ENCODE data around the gene ENTHD1. TPM values are rescaled to one million over a fixed set of nuclear protein-coding genes. Genes with fewer than 3 reads are reported as not detected.

The ENTHD1 gene
- total RNA-seq, 4 donors from 2014 or later = not detected

DNA sequence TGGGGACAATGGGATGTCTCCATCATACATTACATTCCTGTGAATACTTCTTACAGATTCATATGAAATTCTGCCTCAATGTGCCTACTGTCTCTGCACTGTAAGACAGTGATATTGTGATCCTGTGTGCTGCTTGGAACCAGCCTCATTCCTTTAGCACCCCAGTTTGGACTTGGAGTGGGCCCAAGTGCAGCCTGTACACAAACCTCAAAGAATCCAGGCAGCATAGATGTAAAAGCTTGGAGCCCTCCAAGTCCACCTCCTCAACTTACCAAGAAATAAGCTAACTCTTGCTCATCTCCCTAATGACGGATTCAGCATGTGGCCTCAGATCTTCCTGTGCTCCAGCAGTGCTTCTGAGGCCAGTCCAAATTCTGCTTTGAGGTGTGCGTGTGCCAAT lies 31.7 kb upstream of the ENTHD1 start:
- H3K9me3 ChIP-seq = no peaks in the 10 kb centered on the region
- no peaks in the 10 kb centered on the region for H3K36me3 ChIP-seq
- TF ChIP-seq POLR2AphosphoS5 (IDR thresholded peaks at IDR 0.05) = no peak
- no peak for TF ChIP-seq POLR2A (IDR thresholded peaks at IDR 0.05)
- TF ChIP-seq, protein P1, sequence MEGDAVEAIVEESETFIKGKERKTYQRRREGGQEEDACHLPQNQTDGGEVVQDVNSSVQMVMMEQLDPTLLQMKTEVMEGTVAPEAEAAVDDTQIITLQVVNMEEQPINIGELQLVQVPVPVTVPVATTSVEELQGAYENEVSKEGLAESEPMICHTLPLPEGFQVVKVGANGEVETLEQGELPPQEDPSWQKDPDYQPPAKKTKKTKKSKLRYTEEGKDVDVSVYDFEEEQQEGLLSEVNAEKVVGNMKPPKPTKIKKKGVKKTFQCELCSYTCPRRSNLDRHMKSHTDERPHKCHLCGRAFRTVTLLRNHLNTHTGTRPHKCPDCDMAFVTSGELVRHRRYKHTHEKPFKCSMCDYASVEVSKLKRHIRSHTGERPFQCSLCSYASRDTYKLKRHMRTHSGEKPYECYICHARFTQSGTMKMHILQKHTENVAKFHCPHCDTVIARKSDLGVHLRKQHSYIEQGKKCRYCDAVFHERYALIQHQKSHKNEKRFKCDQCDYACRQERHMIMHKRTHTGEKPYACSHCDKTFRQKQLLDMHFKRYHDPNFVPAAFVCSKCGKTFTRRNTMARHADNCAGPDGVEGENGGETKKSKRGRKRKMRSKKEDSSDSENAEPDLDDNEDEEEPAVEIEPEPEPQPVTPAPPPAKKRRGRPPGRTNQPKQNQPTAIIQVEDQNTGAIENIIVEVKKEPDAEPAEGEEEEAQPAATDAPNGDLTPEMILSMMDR (IDR thresholded peaks at IDR 0.05) = no peak
- TF ChIP-seq EP300 (IDR thresholded peaks at IDR 0.05) = no peak
- H3K27me3 ChIP-seq = peaks cover 22% of the 10 kb centered on the region
- H3K27ac ChIP-seq = no peak overlapping the region
- H3K4me1 ChIP-seq = peaks cover 22% of the 10 kb centered on the region
- DNase-seq (ENCODE audit: low spot score in 2 of 2) = no peak
- 34% methylated on average over 2 of the region's 2 CpGs for WGBS
- no peak overlapping the region for H3K4me3 ChIP-seq

- peaks cover 22% of the 10 kb centered on the region for H3K27me3 ChIP-seq
- no peak overlapping the region for H3K27ac ChIP-seq
- no peak overlapping the region for H3K4me3 ChIP-seq
- no peak for DNase-seq (ENCODE audit: low spot score in 2 of 2)
- H3K4me1 ChIP-seq = peaks cover 21% of the 10 kb centered on the region
- H3K9me3 ChIP-seq = no peaks in the 10 kb centered on the region
- H3K36me3 ChIP-seq = no peaks in the 10 kb centered on the region
- WGBS = 89% methylated on average over 18 of the region's 18 CpGs
- no peak for TF ChIP-seq EP300 (IDR thresholded peaks at IDR 0.05)
- TF ChIP-seq POLR2AphosphoS5 (IDR thresholded peaks at IDR 0.05) = no peak
These were observed 30.7 kb upstream of the ENTHD1 start for GRCh38 chr22:39924286-39924685.

- H3K36me3 ChIP-seq = no peaks in the 10 kb centered on the region
These were observed 30.1 kb upstream of the ENTHD1 start for GRCh38 chr22:39923696-39924095.

GRCh38 chr22:39920134-39920743 lies 26.7 kb upstream of the ENTHD1 start:
- TF ChIP-seq, protein P1 (IDR thresholded peaks at IDR 0.05) = no peak
- TF ChIP-seq POLR2AphosphoS5 (IDR thresholded peaks at IDR 0.05) = no peak
- no peak for TF ChIP-seq POLR2A (IDR thresholded peaks at IDR 0.05)
- no peak for TF ChIP-seq EP300 (IDR thresholded peaks at IDR 0.05)
- Histone ChIP-seq H3K4me1 (peaks cover 20% of the 10 kb centered on the region), H3K36me3 (no peaks in the 10 kb centered on the region), H3K27ac (no peak overlapping the region), H3K27me3 (peaks cover 11% of the 10 kb centered on the region), H3K4me3 (no peak overlapping the region), H3K9me3 (no peaks in the 10 kb centered on the region)
- no peak for DNase-seq (ENCODE audit: low spot score in 2 of 2)
- WGBS = 53% methylated on average over 8 of the region's 8 CpGs

More at GRCh38 chr22:39923696-39924095, 30.1 kb upstream of the ENTHD1 start:
- Histone ChIP-seq H3K27me3 (peaks cover 22% of the 10 kb centered on the region), H3K27ac (no peak overlapping the region), H3K9me3 (no peaks in the 10 kb centered on the region), H3K4me1 (peaks cover 19% of the 10 kb centered on the region), H3K4me3 (no peak overlapping the region)
- 38% methylated on average over 5 of the region's 5 CpGs for WGBS
- TF ChIP-seq, protein P1 (IDR thresholded peaks at IDR 0.05) = no peak
- no peak for TF ChIP-seq POLR2A (IDR thresholded peaks at IDR 0.05)
- no peak for TF ChIP-seq POLR2AphosphoS5 (IDR thresholded peaks at IDR 0.05)
- TF ChIP-seq EP300 (IDR thresholded peaks at IDR 0.05) = no peak
- DNase-seq (ENCODE audit: low spot score in 2 of 2) = no peak

GRCh38 chr22:39917776-39918495 lies 24.4 kb upstream of the ENTHD1 start:
- 31% methylated on average over 12 of the region's 12 CpGs for WGBS
- no peaks in the 10 kb centered on the region for H3K9me3 ChIP-seq
- peaks cover 18% of the 10 kb centered on the region for H3K4me1 ChIP-seq
- no peak overlapping the region for H3K27ac ChIP-seq
- no peak for DNase-seq (ENCODE audit: low spot score in 2 of 2)
- no peak for TF ChIP-seq POLR2AphosphoS5 (IDR thresholded peaks at IDR 0.05)
- TF ChIP-seq EP300 (IDR thresholded peaks at IDR 0.05) = no peak
- no peak for TF ChIP-seq POLR2A (IDR thresholded peaks at IDR 0.05)
- TF ChIP-seq, protein P1 (IDR thresholded peaks at IDR 0.05) = no peak
- peaks cover under 1% of the 10 kb centered on the region for H3K27me3 ChIP-seq
- H3K4me3 ChIP-seq = no peak overlapping the region
- H3K36me3 ChIP-seq = no peaks in the 10 kb centered on the region

Measured in suprapubic skin (tissue), 4 donors.